Endothelial cell of umbilical vein (primary cell): ENCODE data around the gene CEP170. TPM values are rescaled to one million over a fixed set of nuclear protein-coding genes. Genes with fewer than 3 reads are reported as not detected.

Experiments used
- BruUV-seq: library from RNA; stranded (reverse); fragments of 400-500 nt; replicated peaks from 2 replicates; lab custom pipeline; 2021; lab: Mats Ljungman, UMichigan
- CTCF ChIA-PET: fragments of 300-600, 350-600 bp; sonication (Branson Sonifier 250); formaldehyde crosslinking; loops from one replicate; lab custom pipeline; 2021; ENCODE audit warnings: antibody characterized with exemption, inconsistent platforms; lab: Charles Lee
- POLR2A ChIA-PET: fragments of 300-600, 350-600 bp; sonication (Branson Sonifier 250); formaldehyde crosslinking; loops from one replicate; lab custom pipeline; 2021; ENCODE audit warnings: antibody characterized with exemption, inconsistent platforms; lab: Charles Lee
- DNase-seq: peaks from one replicate; pipeline ENCODE4 v3.0.0-alpha.2; 2011; ENCODE audit warnings: low read depth, low spot score
- FAIRE-seq: peaks from 2 replicates; lab custom pipeline; 2011; peaks lifted over from hg19 to GRCh38; lab: Jason Lieb, UNC
- H2AFZ ChIP-seq: 2 replicates; pipeline ENCODE4 v1.6.0; 2012; ENCODE audit warnings: low read depth, low read length, control low read depth, inconsistent platforms
- H3K27ac ChIP-seq: 2 replicates; pipeline ENCODE4 v1.5.1; 2011; ENCODE audit warnings: low read depth, mild to moderate bottlenecking, control low read depth, low read length, moderate library complexity; ENCODE audit not compliant: insufficient read depth
- H3K27me3 ChIP-seq, 2 experiments: 2 replicates each; pipeline versions ENCODE4 v1.6.0 to v1.6.1; 2011; ENCODE audit warnings: low read length in 2 of 2, mixed read lengths in 1 of 2; ENCODE audit not compliant: control insufficient read depth in 2 of 2, insufficient read depth in 2 of 2
- H3K36me3 ChIP-seq, 2 experiments: 2 replicates in 1 of 2; 3 replicates in 1 of 2; pipeline ENCODE4 v1.5.1; 2011; ENCODE audit warnings: low read length in 2 of 2, mild to moderate bottlenecking in 1 of 2, moderate library complexity in 1 of 2; ENCODE audit not compliant: control insufficient read depth in 2 of 2, insufficient read depth in 2 of 2; ENCODE audit errors: extremely low read depth in 1 of 2
- H3K4me1 ChIP-seq: 3 replicates; pipeline ENCODE4 v1.5.1; 2011; ENCODE audit warnings: mild to moderate bottlenecking, low read length; ENCODE audit not compliant: control insufficient read depth, insufficient read depth; ENCODE audit errors: extremely low read depth
- H3K4me2 ChIP-seq: 2 replicates; pipeline ENCODE4 v1.6.1; 2011; ENCODE audit warnings: low read length, control low read depth, mixed read lengths; ENCODE audit not compliant: insufficient read depth
- H3K4me3 ChIP-seq, 3 experiments: fragments of 200-600 bp in 1 of 3; sonication (generic), shearing (Covaris generic) in 1 of 3; replicated peaks in 1 of 3; 2 replicates each; pipeline ENCODE4 v1.5.1; 2011 to 2016; ENCODE audit warnings: control low read depth in 3 of 3, low read length in 3 of 3, mild to moderate bottlenecking in 2 of 3, inconsistent platforms in 1 of 3, low read depth in 1 of 3, moderate library complexity in 1 of 3; ENCODE audit not compliant: insufficient read depth in 1 of 3
- H3K79me2 ChIP-seq: 2 replicates; pipeline ENCODE4 v1.6.0; 2012; ENCODE audit warnings: low read length, inconsistent platforms; ENCODE audit not compliant: control insufficient read depth, insufficient read depth
- H3K9ac ChIP-seq: replicated peaks from 2 replicates; pipeline ENCODE3; 2011; ENCODE audit warnings: low read length, control low read depth; ENCODE audit not compliant: insufficient read depth; ENCODE audit errors: extremely low read depth
- H3K9me1 ChIP-seq: replicated peaks from 3 replicates; pipeline ENCODE4 v1.6.0; 2011; ENCODE audit warnings: mild to moderate bottlenecking, low read length; ENCODE audit not compliant: control insufficient read depth, insufficient read depth; ENCODE audit errors: extremely low read depth
- H3K9me3 ChIP-seq: replicated peaks from 2 replicates; pipeline ENCODE4 v1.5.1; 2012; ENCODE audit warnings: low read length, inconsistent platforms; ENCODE audit not compliant: control insufficient read depth, insufficient read depth
- H4K20me1 ChIP-seq: replicated peaks from 2 replicates; pipeline ENCODE3; 2011; ENCODE audit warnings: mild to moderate bottlenecking, low read length; ENCODE audit not compliant: control insufficient read depth, insufficient read depth; ENCODE audit errors: extremely low read depth
- CTCF ChIP-seq, 2 donors: IDR thresholded peaks; 1 replicate in 1 of 2; 2 replicates in 1 of 2; pipeline ENCODE4 v1.5.1; 2011; ENCODE audit warnings: low read length in 2 of 2, mild to moderate bottlenecking in 2 of 2, moderate library complexity in 2 of 2, control low read depth in 1 of 2, inconsistent platforms in 1 of 2, low read depth in 1 of 2; ENCODE audit not compliant: insufficient read depth in 1 of 2; ENCODE audit errors: extremely low read depth in 1 of 2
- EZH2 ChIP-seq: IDR thresholded peaks from 2 replicates; pipeline ENCODE4 v1.6.1; 2012; ENCODE audit warnings: borderline replicate concordance, low read depth, mild to moderate bottlenecking, moderate library complexity, low read length, inconsistent platforms; ENCODE audit not compliant: severe bottlenecking
- FOS ChIP-seq: IDR thresholded peaks from 2 replicates; pipeline ENCODE4 v1.6.1; 2011; ENCODE audit warnings: mild to moderate bottlenecking, low read length, moderate library complexity, borderline replicate concordance; ENCODE audit not compliant: insufficient read depth
- GATA2 ChIP-seq: IDR thresholded peaks from 2 replicates; pipeline ENCODE4 v1.7.0; 2011; ENCODE audit warnings: low read depth, mild to moderate bottlenecking, moderate library complexity, mixed read lengths, low read length; ENCODE audit not compliant: insufficient read length, insufficient read depth
- JUN ChIP-seq: IDR thresholded peaks from 2 replicates; pipeline ENCODE4 v1.6.1; 2011; ENCODE audit warnings: borderline replicate concordance, low read depth; ENCODE audit not compliant: insufficient read length, insufficient read depth
- MAX ChIP-seq: IDR thresholded peaks from 2 replicates; pipeline ENCODE4 v1.6.1; 2011; ENCODE audit not compliant: insufficient read depth, insufficient read length
- MYC ChIP-seq: IDR thresholded peaks from one replicate; pipeline ENCODE4 v1.6.1; 2011; ENCODE audit warnings: mild to moderate bottlenecking, low read depth, low read length
- POLR2A ChIP-seq: IDR thresholded peaks from 2 replicates; pipeline ENCODE4 v1.6.1; 2012; ENCODE audit warnings: low read depth, mild to moderate bottlenecking, control low read depth, low read length
- POLR2AphosphoS5 ChIP-seq: IDR thresholded peaks from 2 replicates; pipeline ENCODE4 v1.6.1; 2012; ENCODE audit warnings: low read depth, mild to moderate bottlenecking, control low read depth, low read length, moderate library complexity; ENCODE audit not compliant: insufficient read depth
- dilution Hi-C: fragments of 300-500 bp; cut with MboI; formaldehyde crosslinking; loops from one replicate; pipeline ENCODE4 v1.15.0; 2019; ENCODE audit warnings: low sequenced_read_pairs; ENCODE audit not compliant: extremely low pct_ligation_motif_present
- intact Hi-C: fragments of 100-400 bp; cut with micrococcal nuclease; formaldehyde crosslinking; loops from one replicate; pipeline ENCODE4 v1.10.0; 2022
- polyA plus RNA-seq, 4 experiments: library from polyadenylated mRNA; depleted of rRNA in 3 of 4; stranded (reverse) in 3 of 4; unstranded in 1 of 4; fragments of >200 nt; gene quantifications; 2 replicates each; pipeline versions ENCODE4 v1.2.1 to v1.2.3, GENCODE V29; 2011 to 2012; ENCODE audit warnings: missing spikeins in 1 of 4
- total RNA-seq: library from RNA; stranded (reverse); gene quantifications from 2 replicates; pipeline ENCODE4 v1.2.3, GENCODE V29; 2021

Gene CEP170
- total and polyA plus RNA-seq, 2 donors (not counting 3 experiments of a cell fraction or from before 2014, with no cell fraction given): 49.6 to 225 TPM

GRCh38 chr1:243301059-243301458 is 46.0 kb upstream of the CEP170 start:
- Histone ChIP-seq H3K79me2 (no peaks in the 10 kb centered on the region), H3K9me3 (no peaks in the 10 kb centered on the region), H3K9me1 (no peaks in the 10 kb centered on the region), H3K4me1 (no peaks in the 10 kb centered on the region), H3K27me3 (no peaks in the 10 kb centered on the region), H2AFZ (no peak overlapping the region), H3K36me3 (peaks cover 0 to 3% of the 10 kb centered on the region in 2 experiments), H3K27ac (no peak overlapping the region), H4K20me1 (no peaks in the 10 kb centered on the region), H3K4me2 (no peak overlapping the region), H3K4me3 (no peak overlapping the region), H3K9ac (no peak overlapping the region)
- no TSS peak for BruUV-seq
- dilution Hi-C loops: no loop called here
- intact Hi-C loops: no loop called here
- ChIA-PET CTCF (no interaction called here), POLR2A (no interaction called here)
- FAIRE-seq: no peak
- TF ChIP-seq MYC (no peak), CTCF (IDR thresholded peaks at IDR 0.05; ENCODE audit: extremely low read depth in 1 of 2, insufficient read depth in 1 of 2, low read depth in 1 of 2, low read length in 2 of 2) (no peak), FOS (no peak), GATA2 (no peak)
- no peak for DNase-seq

GRCh38 chr1:243299069-243299468 is 44.0 kb upstream of the CEP170 start:
- Histone ChIP-seq H2AFZ (no peak overlapping the region), H3K4me2 (no peak overlapping the region), H3K9ac (no peak overlapping the region), H3K9me3 (no peaks in the 10 kb centered on the region), H3K79me2 (no peaks in the 10 kb centered on the region), H3K4me3 (no peak overlapping the region), H3K4me1 (peaks cover 11% of the 10 kb centered on the region), H3K9me1 (no peaks in the 10 kb centered on the region), H3K27ac (no peak overlapping the region), H4K20me1 (no peaks in the 10 kb centered on the region), H3K27me3 (no peaks in the 10 kb centered on the region), H3K36me3 (peaks cover 0 to 3% of the 10 kb centered on the region in 2 experiments)
- no peak for FAIRE-seq
- TF ChIP-seq FOS (no peak), POLR2A (no peak), POLR2AphosphoS5 (no peak), CTCF (IDR thresholded peaks at IDR 0.05; ENCODE audit: extremely low read depth in 1 of 2, insufficient read depth in 1 of 2, low read depth in 1 of 2, low read length in 2 of 2) (no peak), JUN (no peak), EZH2 (no peak), MAX (no peak), MYC (no peak), GATA2 (no peak)
- intact Hi-C loops (no loop called here), dilution Hi-C loops (no loop called here)
- DNase-seq: no peak
- CTCF ChIA-PET: no interaction called here
- BruUV-seq: no TSS peak
- POLR2A ChIA-PET: no interaction called here
